Measurements from ENCODE around the gene MYO1D. TPM values are rescaled to one million over a fixed set of nuclear protein-coding genes. Genes with fewer than 3 reads are reported as not detected.

The MYO1D gene
- polyA plus RNA-seq, 1 donor: 66.8 TPM

DNA sequence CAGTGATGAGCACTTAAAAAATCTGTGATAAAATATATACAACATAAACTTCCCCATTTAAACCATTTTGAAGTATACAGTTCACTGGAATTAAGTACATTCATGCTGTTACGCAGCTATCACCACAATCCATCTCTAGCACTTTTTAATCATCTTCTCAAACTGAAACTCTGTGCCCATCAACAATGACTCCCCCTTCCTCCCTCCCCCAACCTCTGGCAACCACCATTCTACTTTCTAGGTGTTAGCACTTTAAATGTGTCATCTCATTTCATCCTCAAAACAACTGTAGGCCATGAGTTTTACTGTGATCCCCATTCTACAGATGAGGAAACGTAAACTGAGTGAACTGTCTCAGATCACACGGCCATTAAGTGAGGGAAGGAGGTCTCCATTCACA lies 37.3 kb upstream of the MYO1D start:
- no peaks in the 10 kb centered on the region for H3K36me3 ChIP-seq (ENCODE audit: control insufficient read depth, insufficient read depth, low read length)
- H3K4me3 ChIP-seq (ENCODE audit: low read length): no peak overlapping the region
- 100% methylated on average over 1 of the region's 3 CpGs for whole genome bisulfite sequencing (ENCODE audit: insufficient coverage, low lambda C conversion rate)
- H3K9me3 ChIP-seq (ENCODE audit: control insufficient read depth, low read depth, low read length): no peaks in the 10 kb centered on the region
- no peak overlapping the region for H3K27ac ChIP-seq (ENCODE audit: low read length)
- H3K27me3 ChIP-seq (ENCODE audit: control insufficient read depth, insufficient read depth, low read length): no peaks in the 10 kb centered on the region
- DNase-seq: no peak
- peaks cover 29% of the 10 kb centered on the region for H3K4me1 ChIP-seq (ENCODE audit: control insufficient read depth, insufficient read depth, low read length)

GRCh38 chr17:32913593-32913992 lies 36.7 kb upstream of the MYO1D start:
- no peaks in the 10 kb centered on the region for H3K27me3 ChIP-seq (ENCODE audit: control insufficient read depth, insufficient read depth, low read length)
- H3K9me3 ChIP-seq (ENCODE audit: control insufficient read depth, low read depth, low read length): no peaks in the 10 kb centered on the region
- WGBS (ENCODE audit: insufficient coverage, low lambda C conversion rate): no CpG with 5 or more reads among the region's 7 CpGs
- peaks cover 29% of the 10 kb centered on the region for H3K4me1 ChIP-seq (ENCODE audit: control insufficient read depth, insufficient read depth, low read length)
- no peak for DNase-seq
- H3K36me3 ChIP-seq (ENCODE audit: control insufficient read depth, insufficient read depth, low read length): no peaks in the 10 kb centered on the region
- no peak overlapping the region for H3K4me3 ChIP-seq (ENCODE audit: low read length)
- H3K27ac ChIP-seq (ENCODE audit: low read length): no peak overlapping the region

GRCh38 chr17:32912218-32912897 lies 35.4 kb upstream of the MYO1D start:
- 0% methylated on average over 1 of the region's 10 CpGs for WGBS (ENCODE audit: insufficient coverage, low lambda C conversion rate)
- no peaks in the 10 kb centered on the region for H3K36me3 ChIP-seq (ENCODE audit: control insufficient read depth, insufficient read depth, low read length)
- H3K9me3 ChIP-seq (ENCODE audit: control insufficient read depth, low read depth, low read length): no peaks in the 10 kb centered on the region
- peak; percentile 88 to 95 for DNase-seq
- H3K4me1 ChIP-seq (ENCODE audit: control insufficient read depth, insufficient read depth, low read length): peaks cover 29% of the 10 kb centered on the region
- H3K27ac ChIP-seq (ENCODE audit: low read length): peak overlapping the region; percentile 81
- H3K27me3 ChIP-seq (ENCODE audit: control insufficient read depth, insufficient read depth, low read length): no peaks in the 10 kb centered on the region
- no peak overlapping the region for H3K4me3 ChIP-seq (ENCODE audit: low read length)

- Histone ChIP-seq H3K4me1 (ENCODE audit: control insufficient read depth, insufficient read depth, low read length) (peaks cover 29% of the 10 kb centered on the region), H3K9me3 (ENCODE audit: control insufficient read depth, low read depth, low read length) (no peaks in the 10 kb centered on the region), H3K27me3 (ENCODE audit: control insufficient read depth, insufficient read depth, low read length) (no peaks in the 10 kb centered on the region), H3K36me3 (ENCODE audit: control insufficient read depth, insufficient read depth, low read length) (no peaks in the 10 kb centered on the region), H3K27ac (ENCODE audit: low read length) (peak overlapping the region; percentile 85), H3K4me3 (ENCODE audit: low read length) (no peak overlapping the region)
- WGBS (ENCODE audit: insufficient coverage, low lambda C conversion rate): no CpG with 5 or more reads among the region's 3 CpGs
- peak in 1 of 2 donors; percentile 77 for DNase-seq
Observed at GRCh38 chr17:32910769-32911168, 33.8 kb upstream of the MYO1D start.

DNA sequence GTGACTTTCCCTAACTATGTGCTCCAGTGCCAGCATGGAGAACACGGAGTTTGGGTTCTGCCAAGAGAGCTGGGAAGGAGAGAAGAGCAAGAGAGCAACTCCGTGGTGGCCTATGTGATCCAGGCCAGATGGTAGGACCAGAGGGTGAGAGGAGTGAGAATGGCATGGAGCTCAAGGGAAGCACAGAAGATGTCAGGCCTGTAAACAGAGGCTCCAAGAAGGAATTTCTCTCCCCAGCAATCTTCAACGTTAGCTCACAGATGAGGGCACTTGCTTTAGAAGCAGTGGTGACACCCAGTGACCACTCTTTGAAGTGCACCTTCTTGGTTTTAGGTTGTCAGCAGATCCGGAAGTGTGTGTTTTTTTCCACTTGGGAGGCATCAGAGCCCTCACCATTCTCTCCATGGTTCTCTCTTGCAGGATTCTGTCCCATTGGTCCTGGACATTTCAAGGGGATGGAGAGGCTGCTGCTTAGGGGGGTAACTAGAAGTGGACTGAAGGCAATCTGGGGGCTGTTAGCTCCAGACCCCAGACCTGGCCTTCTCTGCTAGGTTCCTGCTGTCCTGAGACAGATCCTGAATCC lies 33.0 kb upstream of the MYO1D start:
- Histone ChIP-seq H3K4me3 (ENCODE audit: low read length) (no peak overlapping the region), H3K9me3 (ENCODE audit: control insufficient read depth, low read depth, low read length) (no peaks in the 10 kb centered on the region), H3K27me3 (ENCODE audit: control insufficient read depth, insufficient read depth, low read length) (no peaks in the 10 kb centered on the region), H3K4me1 (ENCODE audit: control insufficient read depth, insufficient read depth, low read length) (peaks cover 38% of the 10 kb centered on the region), H3K36me3 (ENCODE audit: control insufficient read depth, insufficient read depth, low read length) (no peaks in the 10 kb centered on the region), H3K27ac (ENCODE audit: low read length) (peak overlapping the region; percentile 85)
- WGBS (ENCODE audit: insufficient coverage, low lambda C conversion rate): no CpG with 5 or more reads among the region's 4 CpGs
- DNase-seq: peak; percentile 89 to 92

GRCh38 chr17:32907583-32907982 lies 30.7 kb upstream of the MYO1D start:
- Histone ChIP-seq H3K27me3 (ENCODE audit: control insufficient read depth, insufficient read depth, low read length) (no peaks in the 10 kb centered on the region), H3K27ac (ENCODE audit: low read length) (no peak overlapping the region), H3K9me3 (ENCODE audit: control insufficient read depth, low read depth, low read length) (no peaks in the 10 kb centered on the region), H3K4me1 (ENCODE audit: control insufficient read depth, insufficient read depth, low read length) (peaks cover 50% of the 10 kb centered on the region), H3K36me3 (ENCODE audit: control insufficient read depth, insufficient read depth, low read length) (no peaks in the 10 kb centered on the region), H3K4me3 (ENCODE audit: low read length) (no peak overlapping the region)
- WGBS (ENCODE audit: insufficient coverage, low lambda C conversion rate): no CpG with 5 or more reads among the region's 6 CpGs
- DNase-seq: no peak

DNA sequence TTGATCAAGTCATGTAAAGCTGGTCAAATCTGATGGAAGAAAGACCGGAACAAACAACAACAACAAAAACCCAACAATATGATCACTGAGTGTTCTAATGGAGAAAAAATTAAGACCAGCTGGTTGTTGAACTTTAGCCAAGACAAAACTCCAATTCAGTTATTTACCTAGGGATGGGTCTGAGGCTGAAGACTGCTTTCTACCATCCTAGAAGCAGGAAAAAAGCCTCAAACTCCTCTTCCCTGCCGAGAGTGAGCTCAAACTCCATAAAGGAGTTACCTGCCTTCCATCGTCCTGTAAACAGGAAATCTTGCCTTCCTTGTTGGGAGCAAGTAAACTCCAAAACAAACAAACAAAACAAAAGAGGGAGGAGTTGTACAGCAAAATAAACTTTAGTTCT lies 28.0 kb upstream of the MYO1D start:
- H3K36me3 ChIP-seq (ENCODE audit: control insufficient read depth, insufficient read depth, low read length): no peaks in the 10 kb centered on the region
- no peaks in the 10 kb centered on the region for H3K27me3 ChIP-seq (ENCODE audit: control insufficient read depth, insufficient read depth, low read length)
- 17% methylated on average over 1 of the region's 3 CpGs for WGBS (ENCODE audit: insufficient coverage, low lambda C conversion rate)
- H3K4me1 ChIP-seq (ENCODE audit: control insufficient read depth, insufficient read depth, low read length): peaks cover 27% of the 10 kb centered on the region
- H3K27ac ChIP-seq (ENCODE audit: low read length): peak overlapping the region; percentile 68
- peak in 1 of 2 donors; percentile 63 for DNase-seq
- no peaks in the 10 kb centered on the region for H3K9me3 ChIP-seq (ENCODE audit: control insufficient read depth, low read depth, low read length)
- H3K4me3 ChIP-seq (ENCODE audit: low read length): no peak overlapping the region

DNA sequence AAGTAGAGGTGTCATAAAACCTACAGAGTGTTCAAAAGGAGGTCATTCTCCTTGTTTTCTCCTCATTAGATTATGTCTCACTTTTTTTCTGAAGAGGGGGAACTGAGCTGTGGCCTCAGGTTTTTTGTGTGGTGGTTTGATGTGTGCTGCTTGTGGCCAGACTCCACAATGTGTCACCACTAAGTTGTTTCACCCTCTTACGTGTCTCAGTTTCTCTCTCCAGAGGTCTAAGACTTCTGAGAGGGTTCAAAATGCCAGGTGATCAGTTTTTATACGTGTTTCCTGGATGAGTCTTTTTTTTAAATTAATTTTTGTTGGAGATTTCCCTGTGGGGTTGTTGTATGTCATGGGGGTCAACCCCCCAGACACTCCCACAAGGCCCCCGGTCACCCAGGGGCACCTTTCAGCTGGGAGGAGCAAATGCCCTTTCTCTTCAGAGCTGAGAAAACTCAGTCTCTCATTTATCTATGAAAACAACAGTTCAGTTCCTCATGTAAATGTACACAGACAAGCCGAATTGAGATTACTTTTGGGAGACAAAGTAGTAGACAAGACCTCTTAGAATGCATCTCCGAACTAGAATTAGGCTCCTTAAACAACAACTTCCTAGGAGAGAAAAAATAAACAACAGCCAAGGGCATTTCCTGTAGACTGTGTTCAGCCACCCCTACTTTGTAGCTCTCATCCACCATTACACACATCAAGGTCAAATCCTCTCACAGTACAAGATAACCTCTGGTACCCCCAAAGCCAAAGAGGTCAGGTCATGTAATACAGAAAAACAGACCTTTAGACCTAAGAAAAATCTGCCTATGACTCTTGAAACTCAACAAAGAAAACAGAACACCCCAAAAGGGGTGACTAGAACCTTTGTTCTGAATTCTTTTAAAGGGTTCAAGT lies 27.1 kb upstream of the MYO1D start:
- Histone ChIP-seq H3K27ac (ENCODE audit: low read length) (peak overlapping the region; percentile 68), H3K9me3 (ENCODE audit: control insufficient read depth, low read depth, low read length) (no peaks in the 10 kb centered on the region), H3K4me1 (ENCODE audit: control insufficient read depth, insufficient read depth, low read length) (peaks cover 23% of the 10 kb centered on the region), H3K36me3 (ENCODE audit: control insufficient read depth, insufficient read depth, low read length) (no peaks in the 10 kb centered on the region), H3K27me3 (ENCODE audit: control insufficient read depth, insufficient read depth, low read length) (no peaks in the 10 kb centered on the region), H3K4me3 (ENCODE audit: low read length) (no peak overlapping the region)
- WGBS (ENCODE audit: insufficient coverage, low lambda C conversion rate): no CpG with 5 or more reads among the region's 5 CpGs
- DNase-seq: peak in 1 of 2 donors; percentile 44

DNA sequence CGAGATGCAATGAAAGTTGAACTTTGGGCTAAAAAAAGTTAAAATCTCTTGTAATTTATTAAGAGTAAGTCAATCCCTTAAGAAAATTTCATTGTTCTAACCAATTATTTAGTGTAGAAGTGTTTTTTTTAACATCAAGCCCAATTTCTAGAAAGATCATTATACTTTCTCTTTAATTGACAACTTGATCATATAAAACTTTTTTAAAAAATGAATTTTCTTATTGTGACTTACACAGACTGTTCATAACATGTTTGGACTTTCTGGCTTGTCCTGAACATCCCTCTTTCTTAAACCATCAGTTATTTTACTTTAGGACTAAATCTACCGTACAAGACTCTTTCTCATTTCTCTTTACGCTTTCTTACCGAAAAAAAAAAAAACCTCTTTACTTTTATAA lies 24.8 kb upstream of the MYO1D start:
- peaks cover 44% of the 10 kb centered on the region for H3K4me1 ChIP-seq (ENCODE audit: control insufficient read depth, insufficient read depth, low read length)
- WGBS (ENCODE audit: insufficient coverage, low lambda C conversion rate): 96% methylated on average over 4 of the region's 4 CpGs
- H3K27me3 ChIP-seq (ENCODE audit: control insufficient read depth, insufficient read depth, low read length): no peaks in the 10 kb centered on the region
- H3K27ac ChIP-seq (ENCODE audit: low read length): no peak overlapping the region
- no peaks in the 10 kb centered on the region for H3K36me3 ChIP-seq (ENCODE audit: control insufficient read depth, insufficient read depth, low read length)
- no peak for DNase-seq
- no peaks in the 10 kb centered on the region for H3K9me3 ChIP-seq (ENCODE audit: control insufficient read depth, low read depth, low read length)
- no peak overlapping the region for H3K4me3 ChIP-seq (ENCODE audit: low read length)

GRCh38 chr17:32899236-32900013 lies 22.5 kb upstream of the MYO1D start:
- no peaks in the 10 kb centered on the region for H3K9me3 ChIP-seq (ENCODE audit: control insufficient read depth, low read depth, low read length)
- DNase-seq: peak; percentile 15 to 59
- 48% methylated on average over 2 of the region's 2 CpGs for WGBS (ENCODE audit: insufficient coverage, low lambda C conversion rate)
- H3K4me1 ChIP-seq (ENCODE audit: control insufficient read depth, insufficient read depth, low read length): peaks cover 43% of the 10 kb centered on the region
- no peaks in the 10 kb centered on the region for H3K36me3 ChIP-seq (ENCODE audit: control insufficient read depth, insufficient read depth, low read length)
- H3K27ac ChIP-seq (ENCODE audit: low read length): peak overlapping the region; percentile 80
- H3K4me3 ChIP-seq (ENCODE audit: low read length): no peak overlapping the region
- no peaks in the 10 kb centered on the region for H3K27me3 ChIP-seq (ENCODE audit: control insufficient read depth, insufficient read depth, low read length)

Data from large intestine (tissue), 3 donors.